GM19240 (cell line): Measurements from ENCODE around the gene ASTN2.

Experiments used
- DNase-seq: peaks from one replicate; pipeline ENCODE4 v3.0.0; 2011; ENCODE audit warnings: low spot score; ENCODE audit not compliant: insufficient read length

ASTN2 gene

DNA sequence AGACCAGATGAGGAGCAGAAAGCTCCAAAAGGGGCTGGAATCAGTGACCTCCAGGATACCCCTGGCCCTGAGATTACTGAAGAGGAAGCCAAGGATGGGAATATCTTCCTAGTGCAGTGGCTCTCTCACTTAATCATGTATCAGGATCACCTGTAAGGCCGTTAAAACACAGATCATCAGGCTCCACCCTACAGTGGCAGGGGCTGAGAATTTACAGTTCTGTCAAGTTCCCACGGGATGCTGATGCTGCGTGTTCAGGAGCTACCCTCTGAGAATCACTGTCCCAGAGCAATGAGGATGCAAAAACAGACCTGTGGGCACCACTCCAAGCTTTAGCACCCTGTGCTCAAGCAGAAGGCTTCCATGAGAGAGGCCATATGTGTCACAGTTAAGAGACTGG lies 291.9 kb downstream of the ASTN2 start:
- no peak for DNase-seq

DNA sequence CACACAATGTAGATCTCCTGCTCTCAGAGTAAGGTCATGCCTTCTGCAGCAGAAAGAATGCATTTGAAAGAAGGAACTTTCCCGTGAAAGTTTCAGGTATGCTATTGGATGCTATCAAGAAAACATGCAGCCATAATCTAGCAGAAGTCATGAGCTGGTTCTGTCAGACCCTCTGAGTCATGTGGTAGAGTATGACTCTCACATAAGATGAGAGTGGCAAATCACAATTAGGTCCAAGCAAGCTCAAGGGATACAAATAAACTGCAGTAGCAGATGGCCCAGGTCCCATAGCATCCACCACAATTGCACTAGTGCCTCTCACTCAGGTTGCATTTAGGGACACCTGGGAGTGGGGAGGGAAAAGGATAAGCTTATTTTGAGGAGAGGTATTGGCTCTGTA lies 292.8 kb downstream of the ASTN2 start:
- no peak for DNase-seq

DNA sequence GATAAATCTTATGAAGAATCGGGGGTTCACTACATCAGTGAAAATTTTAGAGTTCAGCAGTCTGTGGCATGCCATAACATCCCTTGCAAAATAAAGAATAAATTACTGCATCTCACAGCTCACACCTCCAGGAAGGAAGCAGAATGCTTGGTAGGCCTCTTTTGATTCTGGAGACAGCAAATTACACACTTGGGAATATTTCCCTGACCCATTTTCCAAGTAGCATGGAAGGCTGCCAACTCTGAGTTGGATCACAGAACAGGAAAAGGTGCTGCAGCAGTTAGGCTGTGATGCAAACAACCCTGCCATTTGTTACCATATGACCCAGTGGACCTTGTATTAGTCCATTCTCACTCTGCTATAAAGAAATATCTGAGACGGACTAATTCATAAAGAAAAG lies 293.5 kb downstream of the ASTN2 start:
- no peak for DNase-seq

DNA sequence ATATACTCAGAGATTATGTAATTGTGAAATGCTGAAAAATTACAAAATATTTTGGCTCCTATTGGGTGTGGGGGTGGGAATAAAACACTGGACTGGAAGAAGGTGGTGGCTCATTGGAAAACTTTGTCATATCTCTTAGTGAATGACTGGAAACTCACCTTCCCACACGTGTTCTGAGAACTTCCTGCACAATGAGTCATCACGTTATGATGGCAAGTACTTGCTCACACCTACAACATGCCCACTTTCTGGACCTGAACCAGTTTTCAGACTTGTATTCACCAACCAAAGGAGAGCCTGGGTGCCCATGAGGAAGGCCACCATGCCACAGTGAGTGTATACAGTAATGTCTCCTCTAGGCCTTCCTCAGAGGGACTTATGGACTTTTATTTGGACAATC lies 294.8 kb downstream of the ASTN2 start:
- DNase-seq, result no peak

DNA sequence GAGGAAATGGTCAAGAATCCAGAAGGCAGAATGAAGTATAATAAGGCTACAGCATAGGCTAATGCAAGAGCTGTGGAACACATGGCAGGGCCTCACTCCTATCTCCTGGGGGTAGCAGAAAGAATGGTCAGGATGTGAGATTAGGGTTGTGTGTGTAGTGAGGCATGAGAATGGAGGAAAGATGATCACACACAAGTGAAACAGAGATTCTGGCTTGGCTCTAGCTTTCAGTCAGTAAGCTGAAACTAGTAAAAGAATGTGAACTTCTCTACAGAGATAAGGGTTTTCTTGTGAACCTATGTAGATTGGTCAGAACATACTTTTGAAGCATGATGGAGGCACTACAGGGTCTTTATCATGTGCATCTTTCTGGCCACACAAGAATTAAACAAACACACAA lies 298.8 kb downstream of the ASTN2 start:
- no peak for DNase-seq

DNA sequence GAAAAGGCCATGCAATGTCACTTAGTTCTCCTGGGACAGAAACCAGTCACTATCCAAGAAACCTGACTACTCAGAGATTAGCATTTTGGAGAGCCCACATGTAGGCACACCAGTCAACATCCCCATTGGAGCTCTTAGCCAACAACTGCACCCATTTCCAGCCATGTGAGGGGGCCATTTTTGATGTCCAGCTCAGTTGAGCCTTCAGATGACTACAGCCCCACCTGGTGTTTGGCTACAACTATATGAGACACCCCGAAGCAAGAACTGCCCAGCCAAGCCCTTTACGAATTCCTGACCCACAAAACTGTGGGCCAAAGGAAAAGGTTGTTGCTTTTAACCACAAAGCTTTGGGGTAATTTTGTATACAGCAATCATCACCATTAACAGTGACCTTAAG lies 300.1 kb downstream of the ASTN2 start:
- DNase-seq, result no peak

DNA sequence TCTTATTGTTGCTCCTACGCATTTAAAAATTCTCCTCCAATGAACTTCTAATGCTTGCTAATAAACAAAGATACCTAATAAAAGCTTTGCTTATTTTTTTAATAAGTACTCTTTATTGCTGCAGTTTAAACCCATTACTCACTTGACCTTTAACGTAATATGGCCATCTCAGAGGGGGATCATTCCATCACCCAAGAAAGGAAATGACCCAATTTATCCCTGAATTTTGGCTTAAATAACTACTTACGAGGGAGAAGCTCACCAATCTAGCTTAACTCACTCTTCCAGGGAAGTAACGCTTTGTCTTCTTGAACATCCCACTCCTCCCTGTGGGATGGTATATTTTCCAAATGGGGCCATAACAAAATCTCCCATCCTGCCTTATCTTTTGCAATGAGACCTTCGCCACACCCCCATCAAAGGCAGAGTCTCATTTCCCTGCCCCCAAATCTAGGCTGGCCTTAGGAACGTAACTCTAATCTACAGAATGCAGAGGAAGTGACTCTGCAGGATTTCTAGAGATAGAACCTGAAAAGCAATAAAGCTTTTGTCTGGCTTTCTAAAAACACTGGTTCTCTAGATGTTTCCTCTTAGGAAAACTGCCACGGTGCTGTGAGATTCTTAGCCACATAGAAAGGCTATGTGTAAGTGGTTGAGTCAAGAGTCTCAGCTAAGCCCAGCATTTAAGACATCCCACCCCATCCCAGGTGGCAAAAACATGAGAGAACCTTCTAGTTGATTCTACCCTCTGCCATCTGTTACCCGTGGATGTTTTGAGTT lies 310.0 kb downstream of the ASTN2 start:
- no peak for DNase-seq

DNA sequence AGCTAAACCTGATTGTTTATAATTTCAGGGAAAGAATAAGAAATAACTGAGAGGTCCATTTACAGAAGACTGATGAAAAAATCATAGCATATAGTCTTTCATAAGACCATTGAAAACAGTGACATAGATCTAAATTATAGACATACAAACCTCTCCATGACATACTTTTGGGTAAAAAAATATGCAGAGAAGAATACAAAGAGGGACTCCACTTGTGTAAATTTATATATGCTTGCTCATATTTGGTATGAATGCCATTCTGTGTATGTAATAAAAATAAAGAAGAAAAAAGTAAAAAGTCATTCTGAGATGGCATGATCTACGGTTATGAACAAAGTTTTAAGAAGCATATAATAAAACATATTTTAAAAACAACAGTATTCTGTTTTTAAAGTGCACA lies 310.7 kb downstream of the ASTN2 start:
- no peak for DNase-seq

DNA sequence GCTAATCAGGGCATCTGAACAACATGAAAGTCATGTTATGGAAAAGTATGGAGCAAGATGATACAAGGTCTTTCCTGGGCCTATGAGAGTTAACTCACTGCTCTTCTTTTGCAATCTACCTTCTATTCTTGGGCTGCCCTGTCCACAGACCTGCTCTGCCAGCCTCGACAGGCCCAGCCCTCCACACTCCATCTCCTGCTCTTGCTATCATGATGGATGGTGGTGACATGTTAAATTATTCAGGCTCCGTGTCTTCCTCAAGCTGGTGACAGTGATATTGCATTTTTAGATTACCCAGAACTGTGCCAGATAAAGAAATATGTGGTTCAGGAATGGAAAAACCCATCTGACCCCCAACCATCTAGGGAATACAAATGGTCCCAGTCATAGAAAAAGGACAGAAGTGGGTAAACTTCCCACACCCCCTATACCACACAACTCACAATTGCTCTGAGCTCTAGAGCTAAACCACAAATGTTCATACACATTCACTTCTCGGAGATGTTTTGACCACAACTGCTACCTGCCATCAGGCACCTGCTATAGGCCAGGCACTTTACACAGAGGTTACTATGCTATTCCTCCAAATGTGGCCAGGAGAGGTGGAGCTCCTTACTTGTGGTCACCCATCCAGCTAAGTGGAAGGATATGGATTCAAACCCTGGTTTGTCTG lies 311.3 kb downstream of the ASTN2 start:
- no peak for DNase-seq

DNA sequence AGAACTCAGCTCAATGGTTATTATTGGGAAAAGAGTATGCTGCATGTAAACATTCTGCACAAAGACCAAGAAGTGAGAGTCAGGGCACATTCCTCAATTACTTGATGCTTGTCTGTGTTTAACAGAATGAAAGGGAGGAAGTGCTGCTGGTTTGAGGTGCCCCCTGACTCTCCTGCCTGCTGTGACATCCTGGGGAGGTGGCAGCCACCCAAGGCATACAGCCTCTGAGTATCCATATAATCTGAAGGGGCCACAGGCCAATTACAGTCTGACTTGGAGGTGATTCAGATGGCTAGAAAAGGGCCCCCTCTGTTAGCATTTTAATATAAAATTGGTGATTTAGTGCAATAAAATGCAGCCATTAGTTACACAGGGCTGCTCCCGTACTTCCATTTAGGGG lies 313.8 kb downstream of the ASTN2 start:
- no peak for DNase-seq

DNA sequence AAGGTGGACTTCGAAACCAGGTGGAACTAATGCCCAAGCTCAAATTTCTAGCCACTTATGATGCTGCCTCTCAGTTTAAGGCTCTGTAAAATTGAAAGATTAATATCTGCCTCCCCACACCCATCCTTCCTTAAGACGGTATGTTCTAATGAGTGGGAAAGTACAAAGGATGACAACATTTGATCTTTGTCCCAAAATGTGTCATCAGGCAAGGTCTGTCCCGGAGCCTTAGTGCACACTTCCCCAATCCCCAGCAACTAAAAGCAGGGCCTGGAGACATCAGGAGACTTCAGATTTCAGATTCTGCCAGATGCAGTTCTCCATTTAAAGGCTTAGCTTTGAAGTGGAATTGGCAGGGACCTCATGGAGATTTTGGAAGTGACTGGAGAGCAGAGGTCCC lies 316.5 kb downstream of the ASTN2 start:
- no peak for DNase-seq

DNA sequence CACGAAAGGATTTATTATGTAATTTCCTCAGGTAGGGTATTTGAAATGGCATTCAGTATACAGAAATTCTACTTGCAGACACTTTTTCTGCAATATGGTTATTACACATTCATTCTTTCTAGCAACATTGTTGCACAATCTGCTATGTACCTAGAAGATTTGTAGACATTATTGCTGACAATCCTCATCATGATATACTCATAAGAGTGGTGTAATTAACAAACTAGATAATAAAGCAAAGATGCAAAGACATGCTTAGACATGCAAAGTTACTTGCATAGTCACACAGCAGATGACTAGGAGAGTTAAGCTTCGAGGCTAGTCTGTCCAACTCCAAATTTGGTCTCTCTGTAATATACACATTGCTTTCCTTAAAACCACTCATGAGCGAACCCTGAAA lies 317.1 kb downstream of the ASTN2 start:
- no peak for DNase-seq

DNA sequence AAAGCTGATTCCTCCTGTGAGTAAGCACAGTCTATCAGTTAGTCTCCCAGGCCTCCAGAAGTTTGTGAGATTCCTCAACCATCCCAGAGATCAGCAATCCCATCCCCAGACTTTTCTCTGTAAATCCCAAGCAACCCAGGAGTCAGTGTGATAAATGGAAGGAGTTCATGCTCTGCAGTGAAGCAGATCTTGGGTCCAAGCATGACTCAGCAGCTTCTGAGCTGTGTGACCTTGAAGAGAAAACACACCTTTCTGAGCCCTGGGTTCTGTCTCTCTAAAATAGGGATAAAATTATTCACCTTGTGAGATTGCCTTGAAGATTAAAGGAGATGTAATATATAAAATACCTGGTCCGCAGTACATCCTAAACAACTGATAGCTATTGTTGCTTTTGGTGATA lies 318.7 kb downstream of the ASTN2 start:
- no peak for DNase-seq

DNA sequence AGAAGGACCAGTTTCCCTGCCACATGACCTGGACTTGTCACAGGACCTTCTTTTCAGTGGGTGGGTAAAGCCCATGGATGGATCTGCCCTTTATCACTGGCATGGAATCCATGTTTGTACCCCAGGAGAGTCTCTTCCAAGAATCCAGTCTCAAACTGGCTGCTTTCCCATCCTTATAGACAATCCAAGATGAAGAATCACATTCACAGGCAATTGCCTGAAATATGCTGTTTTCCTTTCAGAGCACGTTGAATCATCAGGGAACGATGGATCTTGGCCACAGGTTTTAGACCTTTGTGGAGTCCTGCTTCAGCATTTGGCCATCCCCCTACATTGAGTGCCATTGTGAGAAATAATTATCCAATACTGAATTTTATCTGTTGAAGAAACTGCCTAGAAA lies 319.8 kb downstream of the ASTN2 start:
- DNase-seq, result no peak

DNA sequence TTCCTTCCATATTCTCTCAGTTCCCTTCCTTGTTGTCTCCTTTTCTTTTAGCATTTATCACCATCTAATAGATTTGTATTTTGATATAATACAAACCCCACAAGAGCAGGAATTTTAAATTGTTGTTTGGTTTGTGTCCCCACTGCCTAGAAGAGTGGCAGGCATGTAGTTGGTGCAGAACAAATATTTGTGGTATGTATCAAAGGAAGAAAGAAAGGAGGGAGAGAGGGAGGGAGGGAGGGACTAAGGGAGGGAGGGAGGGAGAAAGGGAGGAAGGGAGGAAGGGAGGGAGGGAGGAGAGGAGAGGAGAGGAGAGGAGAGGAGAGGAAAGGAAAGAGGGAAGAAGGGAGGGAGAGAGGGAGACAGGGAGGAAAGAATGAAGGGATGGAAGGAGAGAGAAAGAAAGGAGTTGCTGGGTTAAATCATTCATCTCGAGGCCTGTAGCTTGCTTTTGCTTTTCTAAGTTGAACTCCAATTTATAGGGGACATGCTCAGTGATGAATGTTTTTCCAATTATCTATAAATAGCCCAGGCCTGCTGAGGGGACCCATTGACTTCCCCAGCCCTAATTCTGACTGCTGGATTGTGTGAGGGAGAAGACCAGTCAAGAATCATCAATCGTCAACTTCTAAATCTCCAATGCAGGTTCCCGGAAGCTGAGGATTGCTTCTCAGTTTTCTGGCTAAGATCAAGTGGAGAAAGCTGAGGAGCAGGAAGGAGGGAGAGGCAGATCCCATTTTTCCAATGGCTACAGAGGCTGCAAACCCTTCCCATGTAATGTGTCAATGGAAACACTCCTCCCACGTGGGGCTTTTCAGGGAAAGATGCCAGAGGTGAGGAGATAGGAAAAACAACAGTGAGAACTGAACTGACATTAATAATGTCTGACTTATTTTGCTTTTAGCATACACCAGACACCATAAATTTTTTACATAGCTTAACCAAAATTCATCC lies 320.7 kb downstream of the ASTN2 start:
- DNase-seq, result no peak

DNA sequence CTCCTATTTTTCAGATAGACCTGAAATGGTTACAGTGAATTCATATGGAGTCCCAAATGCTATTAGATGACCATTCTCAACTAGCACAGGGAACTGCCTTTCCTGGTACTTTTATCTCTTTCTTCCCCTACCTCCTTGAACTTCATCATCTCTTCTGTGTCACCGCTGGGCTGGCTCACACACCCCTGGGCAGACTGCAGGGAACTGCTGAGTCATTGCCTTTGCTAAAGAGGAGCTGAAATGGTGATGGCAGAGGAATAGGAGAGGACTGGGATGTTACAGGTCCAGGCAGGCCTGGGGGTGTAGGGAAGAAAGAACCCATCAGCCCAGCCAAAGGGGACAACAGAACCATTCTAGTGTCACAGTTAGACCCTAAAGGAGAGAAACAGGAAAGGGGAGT lies 322.3 kb downstream of the ASTN2 start:
- DNase-seq, result no peak

DNA sequence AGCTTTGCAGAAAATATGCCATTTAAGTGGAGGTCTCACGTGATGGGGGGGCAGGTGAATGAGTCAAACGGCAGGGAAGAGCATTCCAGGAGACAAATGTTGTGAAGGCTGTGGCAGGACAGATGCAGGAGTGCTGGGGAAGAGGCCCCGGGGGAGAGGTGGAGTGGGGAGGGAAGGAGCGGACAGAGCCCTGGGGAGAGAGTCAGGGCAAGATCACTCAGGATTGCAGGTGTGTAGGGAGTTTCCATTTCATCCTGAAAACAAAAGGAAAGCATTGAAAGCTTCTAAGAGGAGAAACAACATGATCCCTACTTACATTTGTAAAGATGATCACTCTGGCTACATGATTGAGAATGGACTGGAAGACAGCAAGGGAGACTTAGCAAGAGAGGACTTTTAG lies 323.3 kb downstream of the ASTN2 start:
- DNase-seq, result no peak

DNA sequence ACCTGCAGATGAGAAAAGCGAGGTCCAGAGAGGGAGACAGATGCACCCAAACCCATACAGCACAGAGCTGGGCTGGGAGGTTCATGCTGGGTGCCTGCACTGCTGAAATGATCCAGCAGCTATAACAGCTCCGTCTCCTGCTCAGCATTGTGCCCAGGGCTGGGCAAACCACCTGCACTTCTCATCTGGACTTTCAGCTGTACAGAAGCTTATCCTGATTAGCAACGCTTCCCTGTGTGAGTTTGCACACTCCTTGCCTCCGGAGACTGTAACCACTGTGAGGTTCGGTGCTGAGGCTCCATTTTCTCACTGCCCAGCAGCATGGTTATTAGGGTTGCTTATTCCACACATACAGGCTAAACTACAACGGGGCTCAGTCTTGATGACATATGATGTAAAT lies 326.1 kb downstream of the ASTN2 start:
- DNase-seq, result no peak

DNA sequence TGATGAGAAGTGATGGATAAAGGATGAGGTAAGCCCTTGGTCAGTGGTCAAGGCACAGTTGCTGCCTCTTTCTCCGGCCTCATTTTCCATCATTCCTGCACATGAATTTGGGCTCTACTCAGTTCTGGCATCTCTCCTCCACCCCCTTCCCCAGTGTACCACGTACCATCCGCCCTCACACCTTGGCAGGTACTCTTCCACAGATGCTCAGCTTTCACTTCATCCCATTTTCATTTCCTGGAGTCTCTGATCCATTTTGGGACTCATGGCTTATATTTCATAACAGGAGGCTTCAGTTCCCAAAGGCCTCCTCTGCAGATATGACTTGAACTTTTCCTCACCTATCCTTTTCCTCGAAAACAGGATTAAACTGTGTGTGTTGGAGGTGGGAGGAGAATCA lies 326.7 kb downstream of the ASTN2 start:
- no peak for DNase-seq

DNA sequence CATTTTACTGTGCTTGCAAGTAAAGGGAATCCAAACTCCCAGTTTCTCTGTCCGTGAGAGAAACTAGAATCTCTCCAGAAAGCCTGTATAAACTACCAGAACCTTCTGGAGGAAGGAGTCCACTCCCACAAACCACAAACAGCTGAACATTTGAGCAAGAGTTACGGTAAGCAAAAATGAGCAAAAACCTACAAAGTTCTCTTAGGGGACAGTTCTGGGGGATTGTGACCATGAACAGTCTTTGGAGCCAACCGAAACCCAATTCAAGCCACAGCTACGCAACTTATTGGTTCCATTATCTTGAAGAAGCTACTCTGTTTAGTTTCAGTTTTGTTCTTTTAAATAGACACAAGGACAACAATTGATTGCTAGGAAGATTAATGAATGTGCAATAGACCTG lies 330.6 kb downstream of the ASTN2 start:
- DNase-seq, result no peak

DNA sequence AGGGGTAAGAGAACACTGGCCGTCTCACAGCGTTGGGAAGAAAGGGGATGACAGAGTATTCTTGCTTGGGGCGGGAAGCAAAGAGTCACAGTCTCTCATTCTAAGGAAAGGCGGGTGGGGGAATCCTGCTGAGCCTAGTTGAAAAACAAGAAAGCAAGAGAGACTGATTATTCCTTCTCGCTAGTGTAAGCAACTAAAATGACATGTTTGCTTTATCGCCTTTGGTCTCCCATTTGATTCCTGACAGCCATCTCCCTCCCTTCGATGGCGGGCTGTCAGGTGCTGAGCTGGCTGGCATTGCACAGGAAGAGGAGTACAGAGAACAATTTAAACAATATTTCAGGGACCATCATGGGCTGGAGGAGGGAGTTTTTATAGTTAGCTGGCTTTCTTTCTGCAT lies 331.3 kb downstream of the ASTN2 start:
- DNase-seq, result no peak

DNA sequence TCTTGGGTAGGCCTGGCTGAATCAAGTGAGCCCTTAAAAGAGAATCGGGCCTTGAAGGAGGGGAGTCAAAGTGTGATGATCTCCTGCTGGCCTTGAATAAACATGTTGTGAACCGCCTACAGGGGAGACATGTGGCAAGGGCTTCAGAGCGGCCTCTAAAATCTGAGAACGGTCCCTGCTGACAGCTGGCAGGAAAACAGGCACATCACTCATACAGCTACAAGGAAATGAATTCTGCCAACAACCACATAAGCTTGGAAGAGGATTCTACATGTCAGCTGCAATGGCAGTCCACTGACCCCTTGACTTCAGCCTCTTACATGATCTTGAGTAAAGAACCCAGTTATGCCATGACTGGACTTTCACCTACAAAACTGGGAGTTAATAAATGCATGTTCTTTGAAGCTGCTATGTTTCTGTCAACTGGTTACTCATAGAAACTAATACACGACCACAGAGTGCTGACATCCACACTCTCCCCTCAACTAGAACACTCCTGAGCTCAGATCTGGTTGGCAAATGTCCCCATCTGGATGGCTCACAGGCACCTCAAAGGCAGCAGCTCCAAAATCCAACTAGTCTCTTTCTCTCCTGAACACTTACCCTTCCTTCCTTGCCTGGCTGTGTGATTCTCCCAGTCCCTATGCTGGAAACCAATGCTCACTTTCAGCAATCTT lies 333.1 kb downstream of the ASTN2 start:
- DNase-seq, result no peak
